Kidney epithelial cell (primary cell): Measurements from ENCODE around the gene CAV2. TPM values are rescaled to one million over a fixed set of nuclear protein-coding genes. Genes with fewer than 3 reads are reported as not detected.

ENCODE experiments used
- DNase-seq: peaks from one replicate; pipeline ENCODE4 v3.0.0-alpha.2; 2010; ENCODE audit warnings: low read depth
- H3K27me3 ChIP-seq: 2 replicates; pipeline ENCODE4 v1.6.0; 2011; ENCODE audit warnings: low read length; ENCODE audit not compliant: control insufficient read depth, insufficient read depth
- H3K36me3 ChIP-seq: 2 replicates; pipeline ENCODE4 v1.5.1; 2011; ENCODE audit warnings: low read length; ENCODE audit not compliant: control insufficient read depth, insufficient read depth
- H3K4me3 ChIP-seq: 2 replicates; pipeline ENCODE4 v1.5.1; 2011; ENCODE audit warnings: low read depth, mild to moderate bottlenecking, control low read depth, low read length
- CTCF ChIP-seq: IDR thresholded peaks from 2 replicates; pipeline ENCODE4 v1.5.1; 2011; ENCODE audit warnings: mild to moderate bottlenecking, moderate library complexity, low read length, control low read depth, inconsistent platforms; ENCODE audit not compliant: insufficient read depth, poor library complexity, severe bottlenecking
- total RNA-seq: library from RNA; depleted of rRNA; stranded (reverse); fragments of >200 nt; gene quantifications from 2 replicates; pipeline ENCODE4 v1.2.3, GENCODE V29; 2015

CAV2 gene
- 42.4 and 53.5 TPM in 2 replicates for total RNA-seq

GRCh38 chr7:116499168-116500077 is at the start of gene CAV2:
Gene CAV2, plus strand, starts transcription at chr7:116499738. Its CDS starts 44 bp downstream, at chr7:116499782.
- Histone ChIP-seq H3K36me3 (no peaks in the 10 kb centered on the region), H3K4me3 (peak within 1 kb of the TSS; percentile 85), H3K27me3 (no peaks in the 10 kb centered on the region)
- DNase-seq, result no peak
- no peak for TF ChIP-seq CTCF

DNA sequence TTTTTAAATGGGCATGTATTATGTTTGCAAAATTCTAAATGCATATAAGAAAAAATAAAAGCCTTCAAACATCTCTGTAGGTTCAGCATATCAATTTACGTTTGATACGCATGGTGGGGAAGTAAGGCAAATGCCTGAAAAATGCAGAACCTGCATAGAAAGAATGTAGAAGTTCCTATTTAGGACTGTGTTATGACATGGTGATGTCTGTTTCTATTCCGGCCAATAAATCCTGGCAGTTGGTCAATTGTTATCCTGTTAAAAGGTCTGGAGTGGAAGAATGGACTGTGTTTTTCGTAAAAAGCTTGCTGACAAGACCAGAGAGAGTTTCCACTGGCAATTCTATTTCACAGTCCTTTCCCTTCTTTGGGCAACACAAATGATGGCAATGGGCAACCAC is 49.6 kb upstream of the CAV2 start:
- no peak for TF ChIP-seq CTCF
- no peaks in the 10 kb centered on the region for H3K27me3 ChIP-seq
- no peaks in the 10 kb centered on the region for H3K36me3 ChIP-seq
- no peak overlapping the region for H3K4me3 ChIP-seq
- DNase-seq, result no peak

GRCh38 chr7:116451957-116452729 is 47.4 kb upstream of the CAV2 start:
- Histone ChIP-seq H3K36me3 (no peaks in the 10 kb centered on the region), H3K27me3 (no peaks in the 10 kb centered on the region), H3K4me3 (no peak overlapping the region)
- no peak for DNase-seq
- TF ChIP-seq CTCF, result no peak

DNA sequence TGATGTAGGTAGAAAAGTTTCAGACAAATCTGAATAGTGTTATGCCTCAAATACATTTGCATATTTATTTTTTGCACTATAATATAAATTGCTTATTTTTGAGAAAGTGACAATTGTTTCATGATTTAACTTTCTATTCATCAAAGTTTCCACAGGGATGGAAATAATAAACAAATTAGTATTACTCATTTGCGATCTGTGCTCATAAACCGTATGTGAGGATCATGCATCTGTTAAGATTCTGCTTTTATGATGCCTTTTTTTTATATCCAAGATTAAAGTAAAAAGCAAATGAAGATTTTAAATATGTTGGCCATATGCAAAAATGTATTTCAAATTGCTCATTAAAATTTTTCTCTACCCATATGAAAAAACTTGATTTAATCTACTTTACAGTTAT is 45.2 kb upstream of the CAV2 start:
- Histone ChIP-seq H3K4me3 (no peak overlapping the region), H3K36me3 (no peaks in the 10 kb centered on the region), H3K27me3 (no peaks in the 10 kb centered on the region)
- no peak for TF ChIP-seq CTCF
- no peak for DNase-seq

- Histone ChIP-seq H3K4me3 (no peak overlapping the region), H3K36me3 (no peaks in the 10 kb centered on the region), H3K27me3 (no peaks in the 10 kb centered on the region)
- TF ChIP-seq CTCF, result no peak
- DNase-seq, result no peak
Measured at GRCh38 chr7:116455009-116455408, 44.5 kb upstream of the CAV2 start.
